LNCAP (cell line): ENCODE results near the gene USP9X.

Experiments used
- TF ChIP-seq, protein P1 (sequence below): fragments of 450-650 bp; IDR thresholded peaks from 2 replicates; pipeline ENCODE4 v1.5.1; 2017; ENCODE audit warnings: mild to moderate bottlenecking

USP9X gene, protein sequence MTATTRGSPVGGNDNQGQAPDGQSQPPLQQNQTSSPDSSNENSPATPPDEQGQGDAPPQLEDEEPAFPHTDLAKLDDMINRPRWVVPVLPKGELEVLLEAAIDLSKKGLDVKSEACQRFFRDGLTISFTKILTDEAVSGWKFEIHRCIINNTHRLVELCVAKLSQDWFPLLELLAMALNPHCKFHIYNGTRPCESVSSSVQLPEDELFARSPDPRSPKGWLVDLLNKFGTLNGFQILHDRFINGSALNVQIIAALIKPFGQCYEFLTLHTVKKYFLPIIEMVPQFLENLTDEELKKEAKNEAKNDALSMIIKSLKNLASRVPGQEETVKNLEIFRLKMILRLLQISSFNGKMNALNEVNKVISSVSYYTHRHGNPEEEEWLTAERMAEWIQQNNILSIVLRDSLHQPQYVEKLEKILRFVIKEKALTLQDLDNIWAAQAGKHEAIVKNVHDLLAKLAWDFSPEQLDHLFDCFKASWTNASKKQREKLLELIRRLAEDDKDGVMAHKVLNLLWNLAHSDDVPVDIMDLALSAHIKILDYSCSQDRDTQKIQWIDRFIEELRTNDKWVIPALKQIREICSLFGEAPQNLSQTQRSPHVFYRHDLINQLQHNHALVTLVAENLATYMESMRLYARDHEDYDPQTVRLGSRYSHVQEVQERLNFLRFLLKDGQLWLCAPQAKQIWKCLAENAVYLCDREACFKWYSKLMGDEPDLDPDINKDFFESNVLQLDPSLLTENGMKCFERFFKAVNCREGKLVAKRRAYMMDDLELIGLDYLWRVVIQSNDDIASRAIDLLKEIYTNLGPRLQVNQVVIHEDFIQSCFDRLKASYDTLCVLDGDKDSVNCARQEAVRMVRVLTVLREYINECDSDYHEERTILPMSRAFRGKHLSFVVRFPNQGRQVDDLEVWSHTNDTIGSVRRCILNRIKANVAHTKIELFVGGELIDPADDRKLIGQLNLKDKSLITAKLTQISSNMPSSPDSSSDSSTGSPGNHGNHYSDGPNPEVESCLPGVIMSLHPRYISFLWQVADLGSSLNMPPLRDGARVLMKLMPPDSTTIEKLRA (N-terminal part only)

DNA sequence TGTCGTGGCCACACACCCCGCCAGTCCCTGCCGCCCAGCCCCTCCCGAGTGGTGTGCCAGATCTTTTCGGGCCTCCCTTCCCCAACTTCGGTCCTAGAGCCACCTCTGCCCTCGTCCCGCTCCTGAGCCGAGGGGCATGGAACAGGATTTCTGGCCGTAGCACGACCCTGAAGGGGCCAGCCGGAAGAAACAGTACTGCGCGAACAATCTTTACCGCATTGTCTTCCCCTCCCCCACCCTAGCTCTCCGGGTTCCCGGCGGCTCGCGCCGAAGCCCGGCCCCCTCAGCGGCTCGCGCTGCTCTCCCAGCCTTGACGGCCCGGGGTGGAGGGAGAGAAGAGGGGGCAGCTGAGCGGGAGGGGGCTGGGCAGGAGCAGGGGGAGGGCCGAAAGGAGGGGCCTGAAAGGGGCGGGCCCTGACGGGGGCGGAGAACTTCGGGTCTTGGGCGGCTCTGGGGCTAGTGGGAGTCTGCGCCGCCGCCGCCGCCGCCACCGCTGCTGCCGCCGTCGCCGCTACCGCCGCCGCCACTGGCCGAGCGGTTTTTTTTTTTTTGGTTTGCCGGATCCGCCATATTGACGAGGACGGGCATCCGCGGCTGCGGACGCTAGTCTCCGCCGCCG lies at the start of gene USP9X:
Gene USP9X, plus strand, starts transcription at position 553 of the 619 bp plus-strand sequence. CDS start 38,184 bp downstream, outside the sequence.
- TF ChIP-seq, protein P1, sequence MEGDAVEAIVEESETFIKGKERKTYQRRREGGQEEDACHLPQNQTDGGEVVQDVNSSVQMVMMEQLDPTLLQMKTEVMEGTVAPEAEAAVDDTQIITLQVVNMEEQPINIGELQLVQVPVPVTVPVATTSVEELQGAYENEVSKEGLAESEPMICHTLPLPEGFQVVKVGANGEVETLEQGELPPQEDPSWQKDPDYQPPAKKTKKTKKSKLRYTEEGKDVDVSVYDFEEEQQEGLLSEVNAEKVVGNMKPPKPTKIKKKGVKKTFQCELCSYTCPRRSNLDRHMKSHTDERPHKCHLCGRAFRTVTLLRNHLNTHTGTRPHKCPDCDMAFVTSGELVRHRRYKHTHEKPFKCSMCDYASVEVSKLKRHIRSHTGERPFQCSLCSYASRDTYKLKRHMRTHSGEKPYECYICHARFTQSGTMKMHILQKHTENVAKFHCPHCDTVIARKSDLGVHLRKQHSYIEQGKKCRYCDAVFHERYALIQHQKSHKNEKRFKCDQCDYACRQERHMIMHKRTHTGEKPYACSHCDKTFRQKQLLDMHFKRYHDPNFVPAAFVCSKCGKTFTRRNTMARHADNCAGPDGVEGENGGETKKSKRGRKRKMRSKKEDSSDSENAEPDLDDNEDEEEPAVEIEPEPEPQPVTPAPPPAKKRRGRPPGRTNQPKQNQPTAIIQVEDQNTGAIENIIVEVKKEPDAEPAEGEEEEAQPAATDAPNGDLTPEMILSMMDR: no peak

DNA sequence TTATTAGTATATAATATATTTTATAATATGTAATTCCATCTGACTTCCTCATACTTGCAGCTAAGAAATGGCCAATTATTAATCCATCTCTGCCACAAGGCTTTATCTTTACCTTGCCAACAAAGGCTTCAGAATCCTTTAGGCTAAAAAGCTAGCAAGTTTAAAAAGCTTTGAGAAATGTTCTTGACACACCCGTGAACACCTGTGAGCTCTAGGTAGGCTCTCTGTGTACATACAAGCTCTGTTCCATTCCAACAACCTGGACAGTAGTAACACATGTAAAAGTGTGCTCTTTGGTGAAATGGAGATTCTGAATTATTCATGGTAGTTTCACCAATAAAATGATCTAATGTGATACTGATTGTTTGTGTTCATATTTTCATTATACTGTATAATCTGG lies 49.7 kb upstream of the USP9X start:
- TF ChIP-seq, protein P1: no peak

DNA sequence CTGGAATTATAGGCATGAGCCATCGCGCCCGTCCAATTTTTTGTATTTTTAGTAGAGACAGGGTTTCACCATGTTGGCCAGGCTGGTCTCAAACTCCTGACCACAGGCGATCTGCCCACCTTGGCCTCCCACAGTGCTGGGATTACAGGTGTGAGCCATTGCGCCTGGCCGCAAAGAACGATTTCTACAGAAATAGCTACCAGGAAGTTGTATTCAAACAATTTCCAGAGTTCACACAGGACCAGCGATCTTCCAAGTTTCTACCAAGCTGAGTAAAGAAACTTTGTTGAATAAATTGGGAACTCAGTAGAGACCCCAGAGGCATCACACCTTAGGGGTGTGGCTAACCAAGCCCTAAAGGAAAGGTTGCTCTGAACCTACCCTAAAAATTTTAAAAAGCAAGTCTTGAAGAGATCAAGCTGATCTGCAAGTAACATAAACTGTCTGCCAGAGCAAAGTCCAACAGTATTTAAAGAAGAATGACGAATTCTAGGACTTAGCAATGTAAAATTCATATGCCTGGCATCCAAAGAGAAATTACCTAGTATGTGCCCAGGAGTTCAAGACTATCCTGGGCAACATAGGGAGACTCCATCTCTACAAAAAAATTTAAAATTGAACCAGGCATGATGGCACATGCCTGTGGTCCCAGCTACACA lies 48.4 kb upstream of the USP9X start:
- TF ChIP-seq, protein P1: no peak

DNA sequence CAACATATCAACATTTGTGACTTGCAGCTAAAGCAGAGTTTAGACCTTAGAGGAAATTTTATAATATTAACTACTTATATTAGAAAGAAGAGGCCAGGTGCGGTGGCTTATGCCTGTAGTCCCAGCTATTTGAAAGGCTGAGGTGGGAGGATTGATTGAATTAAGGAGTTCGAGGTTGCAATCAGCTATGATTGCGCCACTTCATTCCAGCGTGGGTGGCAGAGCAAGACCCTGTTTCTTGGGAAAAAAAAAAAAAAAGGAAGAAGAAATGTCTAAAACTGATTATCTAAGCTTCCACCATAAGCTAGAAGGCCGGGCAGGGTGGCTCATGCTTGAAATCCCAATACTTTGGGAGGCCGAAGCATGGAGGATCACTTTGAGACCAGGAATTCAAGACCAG lies 42.0 kb upstream of the USP9X start:
- TF ChIP-seq, protein P1: no peak

DNA sequence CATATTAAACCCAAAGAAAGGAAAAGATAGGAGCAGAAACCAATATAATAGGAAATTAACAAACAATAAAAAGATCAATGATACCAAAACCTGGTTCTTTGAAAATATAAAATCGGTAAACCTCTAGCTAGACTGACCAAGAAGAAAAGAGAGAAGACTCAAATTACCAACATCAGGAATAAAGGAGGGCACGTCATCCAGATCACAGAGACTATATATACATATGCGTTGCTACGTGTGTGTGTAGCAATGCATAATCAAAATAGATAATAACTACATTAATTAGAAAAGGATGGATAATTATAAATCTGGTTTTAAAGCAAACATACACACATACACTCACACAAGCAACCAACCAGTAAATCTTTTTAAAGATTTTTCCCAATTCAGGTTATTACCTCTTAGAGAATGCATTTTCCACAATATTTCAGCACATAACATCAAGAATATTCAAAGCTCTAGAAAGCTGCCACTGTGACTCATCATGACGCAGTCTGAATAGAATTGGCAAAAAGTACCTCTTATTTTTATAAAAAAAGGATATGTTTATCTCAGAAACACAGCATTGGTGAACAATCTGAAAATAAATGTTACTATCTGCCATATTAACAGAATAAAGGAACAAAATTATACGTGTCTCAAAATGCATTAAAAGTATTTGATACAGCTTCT lies 41.4 kb upstream of the USP9X start:
- TF ChIP-seq, protein P1: no peak

DNA sequence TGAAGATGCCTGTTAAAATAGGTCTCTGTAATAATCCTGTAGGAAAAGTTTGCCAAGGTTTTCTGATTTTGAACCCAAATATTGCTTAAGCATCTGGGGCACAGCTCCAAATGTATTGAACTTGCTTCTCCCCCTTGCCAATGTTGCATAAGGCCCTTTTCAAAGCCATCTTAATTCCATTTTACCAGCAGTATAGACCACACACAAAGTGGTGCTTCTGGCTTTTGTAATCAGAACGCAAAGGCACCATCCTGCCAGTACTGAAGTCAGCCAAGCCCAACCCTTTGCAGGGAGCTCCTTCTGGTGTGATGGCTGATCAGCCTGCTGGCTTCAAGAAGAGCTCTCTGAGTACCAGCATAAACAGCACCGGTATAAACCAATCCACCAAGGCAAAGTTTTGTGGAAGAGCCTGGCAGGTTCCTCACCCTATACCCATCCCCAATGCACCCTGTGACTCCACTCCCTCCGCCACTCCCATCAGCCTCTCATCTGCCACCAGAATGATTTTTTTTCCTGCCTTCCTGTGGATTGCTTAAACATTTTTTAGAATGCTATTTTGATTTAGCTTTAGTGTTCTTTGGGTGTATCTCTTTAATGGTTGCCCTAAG lies 39.2 kb upstream of the USP9X start:
- TF ChIP-seq, protein P1: no peak
